SU-DHL-6 (cell line): Measurements from ENCODE around the gene EXOSC10.

ENCODE experiments used
- EZH2phosphoT487 ChIP-seq: fragments of 200-600 bp; sonication (generic), shearing (Covaris generic); conservative IDR thresholded peaks from 2 replicates; pipeline ENCODE4 v1.6.1; 2018; ENCODE audit warnings: mild to moderate bottlenecking, antibody characterized with exemption, low read length, moderate library complexity, mixed read lengths
- TF ChIP-seq, protein P1 (sequence below): fragments of 200-600 bp; sonication (generic); IDR thresholded peaks from one replicate; pipeline ENCODE4 v1.5.1; 2017; ENCODE audit warnings: antibody characterized with exemption, mild to moderate bottlenecking, low read length, moderate library complexity; ENCODE audit not compliant: insufficient read depth, poor library complexity, severe bottlenecking

- TF ChIP-seq, protein P1, sequence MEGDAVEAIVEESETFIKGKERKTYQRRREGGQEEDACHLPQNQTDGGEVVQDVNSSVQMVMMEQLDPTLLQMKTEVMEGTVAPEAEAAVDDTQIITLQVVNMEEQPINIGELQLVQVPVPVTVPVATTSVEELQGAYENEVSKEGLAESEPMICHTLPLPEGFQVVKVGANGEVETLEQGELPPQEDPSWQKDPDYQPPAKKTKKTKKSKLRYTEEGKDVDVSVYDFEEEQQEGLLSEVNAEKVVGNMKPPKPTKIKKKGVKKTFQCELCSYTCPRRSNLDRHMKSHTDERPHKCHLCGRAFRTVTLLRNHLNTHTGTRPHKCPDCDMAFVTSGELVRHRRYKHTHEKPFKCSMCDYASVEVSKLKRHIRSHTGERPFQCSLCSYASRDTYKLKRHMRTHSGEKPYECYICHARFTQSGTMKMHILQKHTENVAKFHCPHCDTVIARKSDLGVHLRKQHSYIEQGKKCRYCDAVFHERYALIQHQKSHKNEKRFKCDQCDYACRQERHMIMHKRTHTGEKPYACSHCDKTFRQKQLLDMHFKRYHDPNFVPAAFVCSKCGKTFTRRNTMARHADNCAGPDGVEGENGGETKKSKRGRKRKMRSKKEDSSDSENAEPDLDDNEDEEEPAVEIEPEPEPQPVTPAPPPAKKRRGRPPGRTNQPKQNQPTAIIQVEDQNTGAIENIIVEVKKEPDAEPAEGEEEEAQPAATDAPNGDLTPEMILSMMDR: no peak
- no peak for TF ChIP-seq EZH2phosphoT487
Observed at GRCh38 chr1:11024874-11025203, 74.8 kb downstream of the EXOSC10 start.
